GM23248 (cell line): ENCODE results near the gene PHKA2. TPM values are rescaled to one million over a fixed set of nuclear protein-coding genes. Genes with fewer than 3 reads are reported as not detected.

Experiments
- DNase-seq: peaks from one replicate; pipeline ENCODE4 v3.0.0-alpha.2; 2015
- H2AFZ ChIP-seq: fragments of 200-600 bp; sonication (generic); 2 replicates; pipeline ENCODE4 v1.6.1; 2016; ENCODE audit warnings: antibody characterized with exemption
- H3F3A ChIP-seq: fragments of 200-600 bp; sonication (generic); 2 replicates; pipeline ENCODE4 v1.6.1; 2016; ENCODE audit warnings: mild to moderate bottlenecking, antibody characterized with exemption, mixed run types; ENCODE audit not compliant: insufficient read depth
- H3K27ac ChIP-seq: fragments of 200-600 bp; sonication (generic); 2 replicates; pipeline ENCODE4 v1.5.1; 2016; ENCODE audit warnings: mild to moderate bottlenecking
- H3K27me3 ChIP-seq: fragments of 200-600 bp; sonication (generic); replicated peaks from 2 replicates; pipeline ENCODE4 v1.6.1; 2016; ENCODE audit warnings: mild to moderate bottlenecking; ENCODE audit not compliant: insufficient read depth
- H3K36me3 ChIP-seq: fragments of 200-600 bp; sonication (generic); 2 replicates; pipeline ENCODE4 v1.6.1; 2016; ENCODE audit warnings: low read depth, mild to moderate bottlenecking
- H3K4me1 ChIP-seq: fragments of 200-600 bp; sonication (generic); 2 replicates; pipeline ENCODE4 v1.6.1; 2016; ENCODE audit warnings: mild to moderate bottlenecking; ENCODE audit not compliant: insufficient read depth
- H3K4me2 ChIP-seq: fragments of 200-600 bp; sonication (generic); one replicate; pipeline ENCODE4 v1.6.1; 2016; ENCODE audit warnings: mild to moderate bottlenecking; ENCODE audit not compliant: unreplicated experiment
- H3K4me3 ChIP-seq: fragments of 200-600 bp; sonication (generic); 2 replicates; pipeline ENCODE4 v1.5.1; 2016; ENCODE audit warnings: mild to moderate bottlenecking
- H3K79me2 ChIP-seq: fragments of 200-600 bp; sonication (generic); 2 replicates; pipeline ENCODE4 v1.6.1; 2016; ENCODE audit warnings: mild to moderate bottlenecking; ENCODE audit not compliant: insufficient read depth
- H3K9ac ChIP-seq: fragments of 200-600 bp; sonication (generic); 2 replicates; pipeline ENCODE4 v1.6.1; 2016; ENCODE audit warnings: mild to moderate bottlenecking
- H3K9me2 ChIP-seq: fragments of 200-600 bp; sonication (generic); 2 replicates; pipeline ENCODE4 v1.6.1; 2016; ENCODE audit warnings: mixed run types, mild to moderate bottlenecking, moderate library complexity; ENCODE audit not compliant: insufficient read depth
- H3K9me3 ChIP-seq: fragments of 200-600 bp; sonication (generic); one replicate; pipeline ENCODE4 v1.6.1; 2017; ENCODE audit warnings: low read depth
- H4K20me1 ChIP-seq: fragments of 200-600 bp; sonication (generic); 2 replicates; pipeline ENCODE4 v1.6.0; 2016; ENCODE audit not compliant: insufficient read depth
- EZH2 ChIP-seq: fragments of 200-600 bp; sonication (generic); IDR thresholded peaks from 2 replicates; pipeline ENCODE4 v1.6.1; 2018; ENCODE audit warnings: antibody characterized with exemption, mild to moderate bottlenecking; ENCODE audit not compliant: insufficient read depth, poor library complexity, severe bottlenecking
- EZH2phosphoT487 ChIP-seq: fragments of 200-600 bp; sonication (generic); IDR thresholded peaks from 2 replicates; pipeline ENCODE4 v1.6.1; 2018; ENCODE audit warnings: antibody characterized with exemption, moderate library complexity, mild to moderate bottlenecking, low read depth; ENCODE audit not compliant: insufficient read depth
- WGBS, 2 experiments: methylation state at CpG; one replicate each; pipeline ENCODE4 v1.1.6; 2015 to 2017; ENCODE audit warnings: low lambda C conversion rate in 2 of 2, low coverage in 1 of 2; ENCODE audit errors: missing lambda C conversion rate in 2 of 2; 5-methylcytosine and 5-hydroxymethylcytosine counted together
- in situ Hi-C: fragments of 300-500 bp; cut with MboI; formaldehyde crosslinking; loops from 2 replicates; pipeline ENCODE4 v1.15.0; 2020
- polyA plus RNA-seq: library from polyadenylated mRNA; unstranded; fragments of >200 nt; fragmentation: Nextera tagmentation; extraction: Ambion mirVana; gene quantifications from 2 replicates; pipeline ENCODE4 v1.2.1, GENCODE V29; 2016
- total RNA-seq: library from RNA; depleted of rRNA; stranded (reverse); fragments of >200 nt; shearing (Covaris generic); gene quantifications from 2 replicates; pipeline ENCODE4 v1.2.3, GENCODE V29; 2014

Gene PHKA2
- total and polyA plus RNA-seq, 2 experiments from 2014 or later: 6.8 to 9.9 TPM

- Histone ChIP-seq H3K27me3 (no peaks in the 10 kb centered on the region), H2AFZ (no peak overlapping the region), H3K27ac (no peak overlapping the region), H3K4me3 (no peak overlapping the region), H3K4me1 (0 out of 2 replicates have a peak, but pooled peaks cover 6% of the 10 kb centered on the region), H3F3A (no peaks in the 10 kb centered on the region), H4K20me1 (no peaks in the 10 kb centered on the region), H3K9ac (no peak overlapping the region), H3K4me2 (no peak overlapping the region), H3K9me2 (no peaks in the 10 kb centered on the region), H3K79me2 (no peaks in the 10 kb centered on the region), H3K36me3 (no peaks in the 10 kb centered on the region), H3K9me3 (no peaks in the 10 kb centered on the region)
- DNase-seq: no peak
- WGBS, 2 experiments: 74 to 76% methylated on average over 15 of the region's 16 CpGs
- in situ Hi-C loops: no loop called here
- no peak for TF ChIP-seq EZH2
- TF ChIP-seq EZH2phosphoT487: no peak
These were observed 99.8 kb downstream of the PHKA2 start for GRCh38 chrX:18883961-18884765.

- Histone ChIP-seq H2AFZ (no peak overlapping the region), H3K4me2 (no peak overlapping the region), H3K79me2 (no peaks in the 10 kb centered on the region), H3K27me3 (no peaks in the 10 kb centered on the region; the same call in 1 of the 2 replicates), H3K9ac (no peak overlapping the region), H3F3A (no peaks in the 10 kb centered on the region), H3K9me3 (no peaks in the 10 kb centered on the region), H4K20me1 (no peaks in the 10 kb centered on the region), H3K9me2 (no peaks in the 10 kb centered on the region), H3K4me1 (0 out of 2 replicates have a peak, but pooled peaks cover 6% of the 10 kb centered on the region), H3K4me3 (no peak overlapping the region), H3K27ac (no peak overlapping the region), H3K36me3 (no peaks in the 10 kb centered on the region)
- DNase-seq: no peak
- TF ChIP-seq EZH2phosphoT487 (no peak), EZH2 (no peak)
- 53 to 62% methylated on average over 10 to 11 of the region's 12 CpGs for WGBS, 2 experiments
- in situ Hi-C loops: no loop called here
These were observed 100.5 kb downstream of the PHKA2 start for GRCh38 chrX:18883234-18883960.

- Histone ChIP-seq H3K4me2 (no peak overlapping the region), H3F3A (no peaks in the 10 kb centered on the region), H3K9me3 (no peaks in the 10 kb centered on the region), H3K79me2 (no peaks in the 10 kb centered on the region), H2AFZ (no peak overlapping the region), H3K9me2 (no peaks in the 10 kb centered on the region), H3K36me3 (no peaks in the 10 kb centered on the region), H3K4me3 (no peak overlapping the region), H3K9ac (no peak overlapping the region), H3K4me1 (no peaks in the 10 kb centered on the region), H3K27me3 (no peaks in the 10 kb centered on the region; the same call in none of the 2 replicates), H3K27ac (no peak overlapping the region), H4K20me1 (no peaks in the 10 kb centered on the region)
- DNase-seq: no peak
- 47 to 65% methylated on average over 7 to 8 of the region's 9 CpGs for WGBS, 2 experiments
- in situ Hi-C loops: no loop called here
- no peak for TF ChIP-seq EZH2phosphoT487
- no peak for TF ChIP-seq EZH2
These were observed 104.8 kb downstream of the PHKA2 start for GRCh38 chrX:18879144-18879543.

- no peaks in the 10 kb centered on the region for H3K9me2 ChIP-seq
- H3K27me3 ChIP-seq: no peaks in the 10 kb centered on the region; the same call in none of the 2 replicates
- TF ChIP-seq EZH2phosphoT487 (no peak), EZH2 (no peak)
- no peak overlapping the region for H2AFZ ChIP-seq
- H3K9ac ChIP-seq: no peak overlapping the region
- H4K20me1 ChIP-seq: no peaks in the 10 kb centered on the region
- H3K36me3 ChIP-seq: no peaks in the 10 kb centered on the region
- in situ Hi-C loops: no loop called here
- H3K4me3 ChIP-seq: no peak overlapping the region
- DNase-seq: no peak
- no peaks in the 10 kb centered on the region for H3K9me3 ChIP-seq
- H3K4me1 ChIP-seq: peaks cover 8% of the 10 kb centered on the region
- no peak overlapping the region for H3K27ac ChIP-seq
- H3F3A ChIP-seq: no peaks in the 10 kb centered on the region
- 46 to 48% methylated on average over 5 of the region's 7 CpGs for WGBS, 2 experiments
- no peaks in the 10 kb centered on the region for H3K79me2 ChIP-seq
- no peak overlapping the region for H3K4me2 ChIP-seq
These were observed 106.4 kb downstream of the PHKA2 start for GRCh38 chrX:18877469-18877868.
